GM18907 (cell line): ENCODE data around the gene KIF1A.
"Not testable (repeated sequence)": the region's sequence is repeated elsewhere in the genome, so short reads cannot be mapped to it uniquely, and the experiment has no call there.

Source experiments
- ATAC-seq: cut with Tn5 transposase; IDR thresholded peaks from one replicate; pipeline ENCODE4 v1.9.1; 2021; ENCODE audit warnings: mild to moderate bottlenecking, moderate library complexity; ENCODE audit not compliant: unreplicated experiment

KIF1A gene

DNA sequence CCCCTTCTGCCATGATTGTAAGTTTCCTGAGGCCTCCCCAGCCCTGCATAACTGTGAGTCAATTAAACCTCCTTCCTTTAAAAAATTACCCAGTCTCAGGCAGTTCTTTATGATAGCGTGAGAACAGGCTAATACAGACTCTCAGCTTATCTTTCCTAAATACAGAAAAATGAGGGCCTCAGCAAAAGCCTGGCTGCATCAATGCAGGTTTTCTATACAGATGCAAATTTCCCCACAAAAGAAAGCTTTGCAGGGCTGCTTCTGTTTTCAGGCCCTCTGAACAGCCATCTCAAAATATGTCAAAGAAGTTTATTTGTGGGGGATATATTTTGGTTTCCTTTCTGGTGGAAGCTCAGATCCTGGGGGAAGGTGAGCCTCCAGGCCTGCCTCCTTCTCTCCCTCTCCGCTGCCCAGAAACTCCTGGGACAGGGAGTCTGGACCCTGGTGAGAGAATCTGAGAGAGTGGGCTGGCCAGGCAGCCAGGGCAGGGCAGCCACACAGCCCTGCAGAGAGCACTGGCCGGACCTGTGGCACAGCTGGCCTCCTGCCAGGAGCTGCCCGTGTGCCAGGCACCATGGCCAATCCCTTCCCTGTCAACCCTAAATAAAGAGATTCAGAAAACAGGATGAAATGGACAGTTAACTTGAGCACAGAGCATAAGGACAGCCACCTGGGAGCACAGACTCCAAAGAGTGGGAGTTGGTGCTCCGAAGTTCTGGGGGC is 27.0 kb upstream of the KIF1A start:
- ATAC-seq, result no peak

DNA sequence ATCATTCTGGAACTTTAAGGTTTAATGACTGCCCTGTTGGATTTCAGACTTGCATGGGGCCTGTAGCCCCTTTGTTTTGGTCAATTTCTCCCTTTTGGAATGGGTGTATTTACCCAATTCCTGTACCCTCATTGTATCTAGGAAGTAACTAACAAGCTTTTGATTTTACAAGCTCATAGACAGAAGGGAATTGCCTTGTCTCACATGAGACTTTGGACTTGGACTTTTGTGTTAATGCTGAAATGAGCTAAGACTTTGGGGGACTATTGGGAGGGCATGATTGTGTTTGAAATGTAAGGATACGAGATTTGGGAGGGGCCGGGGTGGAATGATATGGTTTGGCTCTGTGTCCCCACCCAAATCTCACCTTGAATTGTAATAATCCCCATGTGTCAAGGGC is 26.3 kb upstream of the KIF1A start:
- ATAC-seq, result not testable (repeated sequence)

DNA sequence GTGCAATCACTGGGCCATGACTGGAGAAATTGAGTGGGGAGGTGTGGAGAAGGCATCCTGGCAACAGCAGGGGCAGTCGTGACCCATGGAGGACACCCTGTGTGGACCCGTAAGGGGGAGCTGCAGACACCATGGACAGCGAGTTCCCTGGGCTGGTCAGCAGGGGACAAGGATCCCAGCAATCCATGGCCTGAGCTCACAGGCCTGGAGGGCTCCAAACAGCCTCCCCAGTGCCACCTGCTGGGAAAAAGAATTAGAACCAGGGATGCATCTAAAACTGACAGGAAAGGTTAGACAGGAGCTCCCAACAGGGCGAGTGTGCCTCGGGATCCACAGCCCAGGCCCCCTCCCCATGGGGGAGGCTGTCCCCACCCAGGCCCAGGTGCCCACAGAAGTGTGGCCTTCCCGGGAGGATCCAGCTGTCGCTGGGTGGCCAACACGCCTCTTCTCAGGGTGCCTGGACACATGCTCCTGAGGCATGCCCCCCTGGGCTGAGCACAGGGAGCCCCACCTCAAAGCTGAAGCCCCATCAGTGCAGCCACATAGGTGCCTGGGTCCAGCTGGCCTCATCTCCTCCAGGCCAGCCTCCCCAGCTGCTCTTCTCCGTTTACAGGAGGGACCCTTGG is 20.5 kb upstream of the KIF1A start:
- ATAC-seq, result no peak

DNA sequence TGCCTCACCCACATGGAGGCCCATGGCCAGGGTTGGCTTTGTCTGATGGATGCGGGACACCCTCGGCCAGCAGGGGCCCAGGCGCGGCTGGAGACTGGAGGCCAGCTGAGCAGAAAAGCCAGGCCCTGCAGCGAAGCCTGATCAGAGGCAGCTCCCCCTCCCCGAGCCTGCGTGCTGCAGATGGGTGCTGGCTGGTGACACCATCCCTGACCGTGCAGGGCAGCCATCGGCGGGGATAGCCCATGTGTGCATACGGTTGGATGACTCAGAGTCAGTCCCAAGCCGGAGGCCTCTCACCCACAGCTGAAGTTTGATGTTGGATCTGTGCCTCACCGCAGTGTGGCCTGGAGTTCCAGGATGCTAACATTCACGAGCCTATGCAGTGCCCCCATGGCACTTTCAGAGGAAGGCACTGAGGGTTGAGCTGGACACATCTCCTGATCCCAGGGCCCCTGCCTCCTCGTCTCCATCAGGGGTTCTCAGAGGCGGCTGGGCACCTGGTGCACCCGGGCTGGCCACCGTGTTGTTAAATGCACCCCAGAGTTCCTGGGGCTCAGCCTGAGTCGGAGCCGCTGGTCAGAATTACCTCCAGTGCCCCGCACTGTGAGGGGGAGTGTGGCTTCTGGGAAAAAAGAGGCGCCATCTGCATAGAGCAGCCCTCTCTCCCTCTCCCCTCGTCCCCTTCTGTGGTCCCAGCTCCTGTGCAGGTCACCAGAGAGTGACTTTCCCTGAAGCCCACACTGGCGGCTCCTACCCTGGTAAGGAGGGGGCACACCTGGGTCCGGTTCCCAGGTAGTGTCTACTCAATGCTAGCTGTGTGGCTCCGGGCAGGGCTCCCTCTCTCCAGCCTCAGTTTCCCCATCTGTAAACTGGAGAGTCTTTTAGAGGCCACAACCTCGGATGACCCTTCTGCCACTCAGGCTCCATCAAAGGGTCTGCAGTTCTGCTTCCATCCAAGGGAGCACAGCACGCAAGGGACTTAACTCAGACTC is 19.4 kb upstream of the KIF1A start:
- no peak for ATAC-seq

DNA sequence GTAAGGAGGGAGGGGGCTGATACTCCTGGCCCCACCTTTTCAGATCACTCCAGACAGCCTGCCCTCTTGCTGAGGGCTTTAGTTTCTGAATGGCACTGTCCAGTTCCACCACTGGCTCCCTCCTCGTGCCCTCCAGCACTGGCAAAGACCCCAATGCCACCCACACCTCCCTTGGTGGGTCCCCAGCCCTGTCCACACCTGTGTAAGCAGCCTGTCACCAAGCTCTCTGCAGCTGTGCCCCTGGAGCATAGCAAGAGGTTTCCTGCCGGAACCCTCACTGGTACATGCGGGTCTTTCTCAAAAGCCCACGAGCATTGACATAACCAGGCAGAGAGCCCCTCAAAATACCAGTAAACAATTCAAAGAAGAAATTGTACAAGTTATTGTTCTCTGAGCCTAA is 17.6 kb upstream of the KIF1A start:
- ATAC-seq, result no peak

DNA sequence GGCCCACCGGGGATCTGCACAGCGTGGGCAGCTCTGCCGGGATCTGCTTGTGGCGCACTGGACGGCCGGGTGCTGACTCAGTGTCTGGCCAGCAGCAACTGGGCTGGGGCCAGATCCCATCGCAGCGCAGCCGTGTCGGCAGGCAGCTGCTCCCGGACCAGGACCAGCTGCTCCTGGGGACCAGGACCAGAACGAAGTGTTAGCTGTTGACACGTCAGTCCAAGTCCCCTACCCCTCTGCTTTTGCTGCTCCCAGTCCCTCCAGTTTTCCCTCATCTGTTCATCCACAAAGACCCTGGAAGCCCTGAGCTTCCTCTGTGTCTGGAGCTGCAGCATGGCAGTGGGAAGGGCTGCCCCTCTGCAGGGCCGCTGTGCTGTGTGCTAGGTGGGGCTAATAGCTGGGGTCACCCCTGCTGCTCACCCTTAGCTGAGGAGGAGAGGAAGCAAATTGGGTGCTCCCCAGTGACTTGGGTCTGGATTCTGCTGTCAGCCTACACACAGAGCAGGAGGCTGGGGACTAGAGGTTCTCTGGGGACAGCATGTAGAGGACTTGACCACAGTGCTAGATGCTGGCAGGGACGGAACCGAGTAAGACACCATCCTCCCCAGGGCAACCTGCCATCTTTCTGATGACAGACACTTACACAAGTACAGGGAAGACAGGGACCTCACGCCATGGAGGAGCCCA is 16.9 kb upstream of the KIF1A start:
- ATAC-seq, result no peak

DNA sequence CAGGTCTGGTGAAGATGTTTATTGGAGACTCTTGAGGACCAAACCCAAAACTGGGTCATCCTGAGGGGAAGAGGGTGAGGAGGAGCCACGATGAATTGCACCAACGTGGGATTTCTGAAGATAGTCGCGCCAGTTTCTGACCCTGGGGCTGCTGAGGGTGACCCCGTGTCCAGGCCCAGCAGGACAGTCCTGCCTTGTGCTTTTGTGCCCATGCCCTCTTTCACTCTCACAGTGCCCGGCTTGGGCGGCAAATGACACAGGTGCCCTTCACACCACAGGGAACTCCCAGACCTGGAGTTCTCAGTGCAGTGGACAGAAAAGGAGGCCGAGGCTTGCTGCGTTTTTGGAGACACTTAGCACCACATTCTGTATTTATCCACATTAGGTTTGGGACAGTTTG is 15.5 kb upstream of the KIF1A start:
- no peak for ATAC-seq

DNA sequence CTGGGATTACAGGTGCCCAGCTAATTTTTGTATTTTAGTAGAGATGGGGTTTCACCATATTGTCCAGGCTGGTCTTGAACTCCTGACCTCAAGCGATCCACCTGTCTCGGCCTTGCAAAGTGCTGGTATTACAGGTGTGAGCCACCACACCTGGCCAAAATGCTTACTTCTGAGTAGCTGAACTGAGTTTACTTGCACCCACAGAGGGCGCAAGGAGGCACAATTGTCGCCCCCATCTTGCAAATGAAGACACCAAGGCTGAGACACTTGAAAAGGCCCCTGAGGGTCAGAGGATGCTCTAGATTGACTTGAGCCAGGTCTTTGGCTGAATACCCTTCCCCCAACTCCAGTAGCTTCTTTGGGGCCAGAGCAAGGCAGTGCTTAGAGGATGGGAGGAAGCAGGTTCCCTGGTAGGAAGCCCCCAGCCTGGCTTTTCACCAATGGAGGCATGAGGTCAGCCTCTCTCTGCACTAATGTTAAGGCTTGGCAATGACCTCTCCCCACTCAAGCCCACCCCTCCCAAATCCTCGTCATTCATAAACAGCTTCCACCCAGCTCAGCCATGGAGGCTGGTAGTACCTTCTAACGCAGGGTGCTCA is 14.5 kb upstream of the KIF1A start:
- ATAC-seq, result no peak

DNA sequence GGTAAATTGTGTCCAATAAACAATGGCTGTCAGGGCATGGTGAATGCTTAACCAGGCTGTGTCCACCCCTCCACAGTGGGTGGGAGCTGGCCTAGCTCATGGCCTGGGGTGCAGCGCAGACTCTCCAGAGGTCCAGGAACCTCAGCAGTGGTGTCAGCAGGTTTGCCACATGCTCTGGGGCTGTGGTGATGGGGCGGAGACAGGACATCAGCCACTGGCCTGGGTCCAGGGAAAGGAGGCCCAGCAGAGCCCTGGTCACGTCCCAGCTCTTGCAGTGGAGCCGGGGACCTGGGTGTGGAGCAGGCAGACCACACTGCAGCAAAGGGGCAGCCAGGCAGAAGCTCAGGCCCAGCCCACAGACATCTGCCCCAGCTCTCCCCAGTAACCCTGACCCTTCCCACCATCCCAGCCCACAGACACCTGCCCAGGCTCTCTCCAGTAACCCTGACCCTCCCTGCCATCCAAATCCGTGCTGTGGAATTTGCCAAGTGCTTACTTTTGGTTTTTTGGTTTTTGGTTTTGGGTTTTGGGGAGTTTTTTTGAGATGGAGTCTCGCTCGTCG is 13.8 kb upstream of the KIF1A start:
- no peak for ATAC-seq

DNA sequence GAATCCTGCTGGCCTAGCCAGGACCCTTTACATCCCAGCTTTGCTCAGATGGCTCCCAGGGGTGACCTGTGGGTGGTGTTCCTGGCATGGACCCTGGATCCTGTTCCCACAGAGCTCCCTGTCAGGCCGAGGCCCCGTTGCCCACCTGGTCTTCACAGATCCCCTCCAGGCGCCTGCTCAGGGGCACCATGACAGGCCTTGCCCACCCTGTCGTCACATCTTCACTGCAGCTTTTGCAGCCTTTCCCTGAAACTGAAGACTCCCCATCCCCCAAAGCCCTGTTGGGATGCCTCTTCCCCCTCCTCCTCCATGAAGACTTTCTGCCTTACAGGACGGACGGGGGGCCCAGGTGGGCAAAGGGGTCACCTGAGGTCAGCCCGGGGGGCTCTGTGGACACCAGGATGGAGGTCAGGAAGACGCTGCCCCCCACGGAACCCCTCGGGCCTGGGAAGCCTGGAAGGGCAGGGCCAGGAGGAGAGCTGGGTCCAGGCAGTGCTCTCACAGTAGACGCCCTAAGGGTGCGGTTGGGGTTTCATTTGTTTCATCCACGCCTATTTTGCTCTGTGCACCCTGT is 13.0 kb upstream of the KIF1A start:
- no peak for ATAC-seq

DNA sequence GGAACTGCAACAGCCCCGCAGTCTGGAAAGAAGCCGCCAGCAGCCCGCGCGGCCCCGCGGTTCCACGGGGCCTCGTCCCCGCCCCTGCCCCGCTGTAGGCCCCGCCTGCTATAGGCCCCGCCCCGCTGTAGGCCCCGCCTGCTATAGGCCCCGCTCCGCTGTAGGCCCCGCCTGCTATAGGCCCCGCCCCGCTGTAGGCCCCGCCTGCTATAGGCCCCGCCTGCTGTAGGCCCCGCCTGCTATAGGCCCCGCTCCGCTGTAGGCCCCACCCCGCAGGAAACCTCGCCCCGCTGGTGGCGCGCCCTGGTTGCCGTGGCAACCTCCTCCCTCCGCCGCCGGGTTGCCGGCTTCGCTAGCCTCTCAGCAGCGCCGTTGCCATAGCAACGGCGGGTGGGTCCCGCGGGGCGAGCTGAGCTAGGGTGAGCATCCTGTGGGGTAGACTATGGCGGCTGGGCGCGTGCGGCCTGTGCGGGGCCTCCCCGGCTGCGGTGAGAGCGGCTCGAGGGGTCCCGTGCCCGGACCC is 12.2 kb upstream of the KIF1A start:
- peak; percentile 85 for ATAC-seq

DNA sequence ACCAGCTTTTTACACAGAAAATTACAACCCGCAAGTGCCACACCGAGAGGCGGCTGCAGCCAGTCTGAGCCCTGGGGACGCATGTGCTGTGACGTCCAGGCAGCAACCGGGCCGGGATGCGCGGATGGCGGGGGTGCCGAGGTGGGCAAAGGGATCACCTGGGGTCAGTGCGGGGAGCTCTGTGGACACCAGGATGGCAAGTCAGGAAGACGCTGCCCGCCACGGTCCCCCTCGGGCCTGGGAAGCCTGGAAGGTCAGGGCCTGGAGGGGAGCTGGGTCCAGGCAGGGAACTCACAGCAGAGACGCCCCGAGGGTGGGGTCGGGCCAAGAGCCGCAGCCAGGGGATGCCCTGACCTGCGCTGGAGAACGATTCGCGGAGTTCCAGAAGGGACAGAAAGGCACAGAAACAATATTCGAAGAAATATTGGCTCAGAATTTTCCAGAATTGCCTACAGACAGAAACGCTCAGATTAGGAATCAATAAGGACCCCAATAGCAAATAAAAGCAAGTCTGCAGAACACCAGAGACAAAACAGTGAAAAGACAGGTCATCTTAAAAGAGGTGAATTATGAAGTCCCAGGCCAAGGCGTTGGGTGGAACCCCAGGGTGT is 11.7 kb upstream of the KIF1A start:
- ATAC-seq, result no peak

DNA sequence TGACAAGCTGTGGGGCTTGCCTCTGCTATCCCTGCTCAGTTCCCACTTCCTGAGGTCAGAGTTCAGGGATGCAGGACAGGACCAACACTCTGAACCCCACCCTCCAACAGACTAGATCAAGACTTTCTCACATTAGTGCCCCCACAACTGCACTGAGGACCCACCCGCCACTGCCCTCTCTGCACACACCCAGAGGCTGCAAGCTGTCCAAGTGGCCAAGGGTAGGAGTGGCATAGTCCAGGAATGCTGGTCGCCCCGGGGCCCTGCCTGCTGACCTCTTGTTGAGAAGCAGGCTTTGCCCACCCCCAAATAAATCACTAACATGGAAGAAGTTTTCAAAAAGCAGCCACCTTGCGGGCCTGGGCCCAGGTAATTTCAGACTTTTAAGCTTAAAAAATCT is 5.5 kb upstream of the KIF1A start:
- ATAC-seq, result no peak

DNA sequence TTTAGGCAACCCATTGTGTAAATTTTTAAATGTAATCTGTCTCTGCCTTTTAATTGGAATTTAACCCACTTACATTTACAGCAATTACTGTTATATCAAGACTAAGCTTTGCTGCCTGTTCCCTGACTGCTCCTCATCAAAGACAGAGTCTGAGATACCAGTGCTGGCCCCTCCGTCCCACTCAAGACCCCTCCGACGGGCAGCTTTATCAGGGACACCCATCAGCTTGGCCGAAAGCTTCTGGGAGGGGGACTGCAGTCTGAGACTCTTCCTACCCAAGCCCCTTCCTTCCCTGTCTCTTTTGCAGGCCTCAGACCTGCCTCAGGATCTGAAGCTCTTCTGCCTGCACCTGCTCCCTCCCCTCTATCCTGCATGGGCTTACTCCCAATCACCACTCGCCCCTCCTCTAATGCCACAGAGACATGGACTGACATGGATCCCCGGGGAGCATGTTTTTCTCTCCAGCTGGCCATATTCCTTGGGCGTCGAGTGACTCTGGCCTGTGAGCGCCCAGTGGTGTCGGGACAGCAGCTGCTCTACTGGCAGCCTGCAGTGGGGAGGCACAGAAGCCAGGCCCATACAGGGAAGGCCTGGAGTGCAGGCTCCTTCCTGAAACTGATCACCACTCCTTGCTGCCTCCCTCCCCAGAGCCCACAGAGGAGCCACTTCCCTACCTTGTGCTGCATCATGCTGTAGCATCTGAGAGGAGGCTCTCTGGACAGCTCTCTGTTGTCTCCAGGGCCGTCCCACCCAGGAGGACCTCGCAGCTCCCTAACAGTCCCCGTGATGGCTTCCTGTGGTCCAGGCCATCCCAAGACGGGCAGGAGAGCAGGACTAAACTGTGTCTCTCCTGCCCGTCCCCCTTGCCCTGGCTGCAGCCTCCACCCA is 3.7 kb upstream of the KIF1A start:
- no peak for ATAC-seq

DNA sequence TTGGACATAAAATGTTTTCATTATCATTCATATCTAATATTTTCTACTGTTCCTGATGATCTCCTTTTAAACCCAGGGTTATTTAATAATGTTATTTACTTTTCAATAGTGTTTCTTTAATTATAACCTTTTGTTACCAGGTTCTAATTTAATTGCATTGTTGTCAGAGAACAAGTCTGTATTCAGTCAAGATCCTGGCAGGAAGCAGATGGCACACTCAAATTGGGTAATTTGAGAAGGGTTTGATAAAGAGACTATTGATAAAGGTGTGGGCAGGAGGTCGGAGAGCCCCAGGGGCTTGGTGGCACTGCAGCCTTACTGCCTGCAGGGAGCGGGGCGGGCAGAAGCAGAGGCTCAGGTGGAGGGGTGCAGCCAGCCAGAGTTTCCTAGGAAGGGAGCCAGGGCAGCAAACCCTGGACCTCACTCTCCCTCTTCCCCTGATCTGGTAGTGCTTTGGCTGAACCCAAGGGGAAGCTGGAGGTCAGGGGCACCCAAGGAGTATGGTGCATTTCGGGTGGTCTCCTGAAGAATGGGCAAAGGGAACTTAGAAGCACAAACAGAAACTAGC is 2.3 kb upstream of the KIF1A start:
- ATAC-seq, result no peak

DNA sequence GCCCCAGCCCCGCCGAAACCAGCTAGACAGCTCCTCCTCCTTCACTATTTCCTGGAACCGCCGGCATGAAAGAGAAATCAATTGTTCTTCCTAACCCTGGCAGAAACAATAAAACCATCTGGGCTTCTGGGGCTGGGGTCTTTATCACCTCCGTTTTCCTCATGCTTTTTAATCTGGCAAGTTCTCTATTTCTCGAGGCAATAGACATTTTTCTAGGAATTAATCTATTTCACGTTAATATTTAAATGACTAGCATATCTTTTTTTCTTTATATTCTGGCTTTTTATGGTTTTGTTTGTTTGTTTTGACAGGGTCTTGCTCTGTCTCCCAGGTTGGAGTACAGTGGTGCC is 1.4 kb upstream of the KIF1A start:
- ATAC-seq, result no peak

DNA sequence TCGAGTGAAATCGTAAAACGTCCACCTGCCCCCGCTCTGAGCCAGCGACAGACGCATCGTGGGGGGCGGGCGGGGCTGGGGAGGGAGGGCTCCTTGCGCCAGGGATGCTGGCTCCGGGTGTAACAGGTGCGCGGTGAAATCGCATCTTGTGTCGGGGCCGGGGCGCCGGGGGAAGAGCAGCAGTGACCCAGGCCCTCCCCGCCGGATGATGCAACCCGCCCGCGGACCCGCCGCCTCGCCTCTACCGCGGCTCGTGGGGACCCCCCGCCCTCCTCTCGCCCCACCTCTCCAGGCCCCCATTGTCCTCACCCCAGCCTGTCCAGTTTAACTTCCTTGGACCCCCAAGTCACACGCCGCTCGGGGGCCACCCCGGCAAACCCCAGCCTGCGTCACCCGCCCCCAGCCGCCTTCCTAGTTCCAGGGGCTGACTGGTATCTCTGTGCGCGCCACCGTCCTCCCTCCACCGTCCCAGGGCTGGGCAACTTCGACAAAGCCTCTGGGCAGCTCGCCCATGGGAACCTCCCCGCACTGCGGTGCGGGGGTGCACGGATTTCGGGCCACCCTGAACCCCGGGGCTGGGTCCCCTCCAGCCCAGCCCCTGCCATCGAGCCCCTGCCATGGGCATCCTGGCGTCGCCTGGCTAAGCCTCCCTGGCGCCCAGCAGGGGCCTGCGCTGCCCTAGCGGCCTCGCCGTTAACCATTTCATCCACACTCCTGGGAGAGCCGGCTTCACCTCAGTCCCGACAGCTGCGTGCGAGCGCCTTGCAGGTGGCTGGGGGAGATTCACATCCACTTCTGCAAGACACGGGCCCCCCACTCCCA is 799 bp upstream of the KIF1A start:
- ATAC-seq, result no peak
